AG08395 (cell line): Measurements from ENCODE around the gene DUS1L.

Experiments used
- DNase-seq: peaks from one replicate; pipeline ENCODE4 v3.0.0; 2012; ENCODE audit warnings: mixed read lengths, low spot score

DUS1L gene

GRCh38 chr17:82012640-82013295, 52.8 kb downstream of the DUS1L start:
- DNase-seq: no peak

- no peak for DNase-seq
Measured at GRCh38 chr17:82012261-82012639, 53.4 kb downstream of the DUS1L start.

- DNase-seq: no peak
Measured at GRCh38 chr17:82011617-82012187, 53.9 kb downstream of the DUS1L start.

- DNase-seq: no peak
Measured at GRCh38 chr17:82010575-82011525, 54.8 kb downstream of the DUS1L start.

- DNase-seq: no peak
Measured at GRCh38 chr17:82009413-82009812, 56.2 kb downstream of the DUS1L start.

- no peak for DNase-seq
Measured at GRCh38 chr17:82008941-82009405, 56.6 kb downstream of the DUS1L start.

- DNase-seq: no peak
Measured at GRCh38 chr17:82008258-82008940, 57.2 kb downstream of the DUS1L start.
